Stimulated activated CD4-positive, alpha-beta T cell treated with anti-CD3 and anti-CD28 coated beads, Interleukin-4, amount 100 ng/mL, for 24 hours (primary cell): ENCODE results near the gene IL20RA.
A peak's percentile ranks its signal among the peaks of the same experiment; 100 is the strongest.

Experiments used
- DNase-seq: peaks from one replicate; pipeline ENCODE4 v3.0.0-alpha.2; 2020

Gene IL20RA

GRCh38 chr6:137043710-137044365 lies 927 bp downstream of the IL20RA start:
- DNase-seq, result no peak

GRCh38 chr6:137040393-137040792 lies 4.4 kb downstream of the IL20RA start:
- no peak for DNase-seq

DNA sequence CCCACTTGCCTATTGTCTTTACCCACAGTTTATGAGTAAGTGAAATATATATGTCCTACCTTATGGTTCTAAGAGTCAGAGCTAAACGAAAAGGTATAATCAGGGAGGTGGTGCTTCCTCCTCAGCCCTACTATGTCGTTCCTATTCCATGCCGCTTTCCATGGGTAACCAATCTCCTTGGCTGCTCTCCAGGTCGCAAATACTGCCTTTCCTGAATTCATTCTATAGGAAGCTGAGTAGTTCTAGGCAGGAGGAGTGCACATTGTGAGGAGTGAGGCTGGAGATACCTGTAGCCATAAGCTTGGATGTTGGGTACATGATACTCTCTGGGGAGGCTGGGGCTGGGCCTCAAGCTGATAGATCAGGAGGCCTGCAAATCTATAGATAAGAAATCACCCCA lies 5.8 kb downstream of the IL20RA start:
- no peak for DNase-seq

GRCh38 chr6:137036566-137037300 lies 8.0 kb downstream of the IL20RA start:
- DNase-seq, result no peak

GRCh38 chr6:137033828-137034227 lies 10.9 kb downstream of the IL20RA start:
- DNase-seq, result peak; percentile 59

DNA sequence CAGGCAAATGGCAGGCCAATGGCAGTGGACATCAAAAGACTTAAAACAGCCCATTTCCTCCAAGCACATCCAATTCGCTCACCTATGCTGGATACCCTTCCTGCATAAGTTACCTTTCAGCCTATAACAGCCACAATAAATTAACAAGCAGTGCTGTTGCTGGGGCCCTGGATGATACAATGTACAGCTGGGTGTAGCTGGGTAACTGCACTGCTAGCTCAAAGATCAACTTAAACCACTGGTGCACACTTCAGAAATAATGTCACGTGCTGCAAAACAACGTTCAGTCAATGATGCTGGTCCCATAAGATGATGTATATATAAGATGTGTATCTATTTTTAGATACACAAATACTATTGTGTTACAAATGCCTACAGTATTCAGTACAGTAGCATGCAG lies 13.6 kb downstream of the IL20RA start:
- DNase-seq, result no peak

- DNase-seq, result no peak
Observed at GRCh38 chr6:137028912-137029311, 15.9 kb downstream of the IL20RA start.

DNA sequence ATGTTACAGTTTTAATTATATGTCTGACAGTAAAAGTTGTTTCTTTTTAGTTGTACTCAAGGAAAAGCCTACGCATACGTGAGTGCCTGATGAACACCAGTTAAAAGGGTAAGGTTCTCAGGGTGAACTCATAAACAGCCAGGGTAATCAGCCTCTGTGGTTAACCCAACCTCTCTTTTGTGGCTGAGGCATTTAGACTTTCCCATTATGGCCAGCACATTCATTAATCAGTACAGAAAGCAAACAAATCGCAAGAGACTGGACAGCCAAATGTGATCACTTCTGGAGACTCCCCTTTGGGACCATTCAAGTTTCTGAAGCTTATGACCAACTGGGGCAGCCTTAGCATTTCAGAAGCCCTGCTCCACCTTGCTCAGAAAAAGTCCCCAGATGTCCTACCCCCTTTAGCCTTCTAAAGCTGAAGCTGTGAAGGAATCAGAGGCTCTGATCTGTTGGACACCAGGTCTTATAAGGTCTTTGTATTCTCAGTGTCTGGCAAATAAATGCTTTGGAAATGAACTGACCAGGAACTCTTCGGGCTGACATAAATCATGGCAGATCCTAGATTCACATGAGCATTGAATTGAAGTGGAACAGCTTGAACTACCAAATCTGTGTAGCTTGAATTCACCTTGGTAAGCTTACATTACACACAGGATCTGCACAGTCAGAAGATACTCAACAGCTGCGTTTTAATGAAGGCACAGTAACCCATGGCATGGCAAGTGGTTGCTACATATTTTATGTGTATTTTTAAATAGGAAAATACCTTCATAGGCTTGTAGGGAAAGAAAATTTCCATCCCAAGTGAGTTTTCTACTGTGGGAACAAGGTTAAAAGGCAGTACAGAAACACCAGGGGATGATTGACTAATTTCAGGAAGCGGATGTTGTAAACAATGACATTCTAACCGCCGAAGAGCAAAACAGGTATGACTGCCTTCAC lies 18.7 kb downstream of the IL20RA start:
- DNase-seq, result no peak

DNA sequence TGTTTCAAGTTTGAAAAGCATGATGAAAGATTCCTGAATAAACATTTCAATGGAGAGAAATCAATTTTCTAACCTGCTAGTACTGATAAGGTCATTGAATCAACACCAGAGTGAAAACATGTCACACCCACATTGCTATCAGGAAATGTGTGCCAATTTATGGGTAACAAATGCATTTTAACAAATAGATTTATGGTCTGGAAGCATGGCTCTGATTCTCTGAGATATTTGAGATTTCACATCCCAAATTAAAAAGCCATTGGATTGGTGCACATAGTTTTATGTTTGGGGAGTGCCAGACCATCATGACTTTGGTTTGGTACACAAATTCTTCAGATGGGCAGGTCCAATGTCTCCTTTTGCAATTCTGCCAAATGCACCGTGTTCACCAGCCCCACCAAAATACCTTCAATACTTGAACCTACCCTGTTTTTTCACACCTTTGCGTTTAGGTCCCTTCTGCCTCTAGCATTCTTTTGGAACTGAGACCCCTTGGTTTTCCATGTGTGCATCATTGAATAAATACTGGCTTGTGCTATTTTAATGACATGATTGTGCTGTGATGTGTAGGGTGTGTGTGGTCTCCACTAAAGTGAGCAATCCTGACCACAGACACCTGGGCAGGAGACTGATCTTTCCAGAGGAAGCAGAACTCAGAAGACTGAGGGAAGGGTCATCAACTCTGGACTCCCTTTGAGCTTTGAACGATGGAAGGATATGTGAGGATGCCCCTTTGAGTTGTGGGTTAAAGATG lies 20.4 kb downstream of the IL20RA start:
- no peak for DNase-seq

DNA sequence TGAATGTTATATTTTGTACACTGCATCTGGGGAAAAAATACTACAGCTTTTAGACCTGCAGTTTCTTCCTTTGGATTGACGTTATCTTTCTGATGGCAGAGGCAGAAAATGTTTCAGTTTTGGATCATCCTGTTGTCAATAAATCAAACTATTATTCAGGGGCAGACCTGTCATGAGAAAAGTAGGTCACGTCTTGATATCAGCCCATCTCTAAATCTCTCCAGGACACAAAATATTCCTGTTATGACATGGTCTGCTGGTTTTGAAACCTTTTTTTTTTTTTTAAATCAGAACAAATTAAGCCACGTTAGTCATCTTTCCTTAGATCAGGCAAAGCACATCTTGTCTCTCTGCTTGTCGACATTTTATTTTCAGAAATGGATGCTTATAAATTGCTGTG lies 24.0 kb downstream of the IL20RA start:
- DNase-seq, result no peak

DNA sequence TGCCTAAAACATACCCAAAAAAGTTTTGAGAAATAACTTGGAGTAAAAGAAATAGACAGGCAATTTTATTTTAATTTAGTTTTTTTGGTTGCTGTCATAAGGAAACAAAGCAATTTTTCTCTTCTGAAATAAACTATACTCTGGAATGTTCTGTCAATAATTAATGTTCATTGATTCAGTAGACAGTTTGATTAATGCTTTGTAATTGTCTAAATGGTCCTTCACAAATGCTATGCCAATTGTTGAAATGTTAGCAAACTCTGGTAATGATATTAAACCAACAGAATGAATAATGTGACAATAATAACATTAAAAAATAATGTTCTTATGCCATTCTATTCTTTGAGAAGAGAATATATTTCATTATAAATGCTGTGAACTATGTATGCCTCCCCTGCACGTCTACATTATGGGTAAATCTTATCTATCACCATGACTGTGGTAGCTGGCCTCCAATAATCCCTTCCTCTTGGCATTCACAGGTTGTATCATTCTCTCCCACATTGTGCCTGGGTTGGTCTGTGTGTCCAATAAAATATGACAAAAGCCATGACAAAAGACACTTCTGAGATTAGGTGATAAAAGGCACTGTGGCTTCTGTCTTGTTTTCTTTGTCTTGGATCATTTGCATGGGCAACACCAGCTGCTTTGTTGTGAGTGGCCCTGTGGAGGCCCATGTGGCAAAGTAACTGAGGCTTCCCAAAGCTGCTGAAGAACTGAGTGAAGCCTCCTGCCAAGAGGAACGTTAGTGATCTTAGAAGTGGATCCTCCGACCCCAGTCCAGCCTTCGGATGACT lies 25.1 kb downstream of the IL20RA start:
- no peak for DNase-seq

DNA sequence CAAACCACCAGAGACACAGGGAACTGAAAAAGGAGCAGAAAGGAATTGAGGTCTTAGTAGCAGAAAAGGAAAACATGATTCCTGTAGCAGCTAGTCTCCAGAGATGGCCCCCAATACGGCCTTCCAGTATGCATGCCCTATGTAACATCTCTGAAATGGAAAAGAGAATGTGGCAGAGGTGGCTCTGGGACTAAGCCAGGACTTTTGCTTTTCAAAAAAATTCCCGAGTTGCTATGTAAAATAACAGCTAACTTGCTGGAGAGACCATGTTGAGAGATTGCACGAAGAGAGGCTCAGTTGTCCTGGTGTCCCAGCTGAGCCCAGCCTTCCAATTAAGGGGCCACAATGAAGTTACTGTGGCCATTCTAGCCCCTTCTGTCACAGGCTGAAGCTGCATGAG lies 27.7 kb downstream of the IL20RA start:
- no peak for DNase-seq

DNA sequence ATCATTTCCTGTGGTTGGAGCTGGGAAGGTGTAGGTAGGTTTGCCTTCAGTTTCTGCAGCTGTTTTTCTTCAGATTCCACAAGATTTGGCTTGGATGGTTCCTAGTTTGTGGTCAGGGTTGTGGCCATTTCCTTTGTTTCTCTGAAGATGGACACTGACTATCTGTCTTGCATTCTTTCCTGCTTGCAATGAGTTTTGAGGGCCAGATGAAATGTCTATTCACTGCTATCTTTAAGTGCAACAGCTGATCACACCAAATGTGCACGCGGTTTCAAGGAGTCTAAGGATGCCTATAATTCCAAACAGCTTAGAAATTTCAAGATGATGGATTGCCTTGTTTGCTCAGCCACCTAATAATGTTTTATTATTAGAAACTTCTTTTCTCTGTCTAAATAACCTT lies 28.4 kb downstream of the IL20RA start:
- no peak for DNase-seq

GRCh38 chr6:137015943-137016342 lies 28.8 kb downstream of the IL20RA start:
- DNase-seq, result no peak

- DNase-seq, result no peak
Observed at GRCh38 chr6:137013738-137014602, 30.8 kb downstream of the IL20RA start.

GRCh38 chr6:137013031-137013430 lies 31.7 kb downstream of the IL20RA start:
- DNase-seq, result no peak

DNA sequence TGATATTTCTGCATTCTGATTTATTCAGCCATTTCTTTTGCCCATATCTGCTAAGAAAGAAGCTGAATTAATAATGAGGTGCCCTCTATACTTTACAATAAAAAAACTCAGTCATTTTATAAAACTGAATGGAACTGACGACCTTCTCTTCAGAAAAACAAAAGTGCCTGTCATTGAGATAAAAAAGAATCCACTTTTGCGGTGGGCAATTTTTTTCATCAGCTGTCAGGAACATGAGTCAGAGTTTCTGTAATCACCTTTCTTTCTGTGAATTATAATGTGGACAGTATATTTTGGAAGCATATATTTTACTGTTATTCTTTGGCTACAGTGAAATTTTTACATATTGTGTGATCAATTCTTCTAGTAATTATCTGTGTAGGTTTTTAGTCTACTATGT lies 33.4 kb downstream of the IL20RA start:
- no peak for DNase-seq

- no peak for DNase-seq
Observed at GRCh38 chr6:137010128-137010718, 34.5 kb downstream of the IL20RA start.

DNA sequence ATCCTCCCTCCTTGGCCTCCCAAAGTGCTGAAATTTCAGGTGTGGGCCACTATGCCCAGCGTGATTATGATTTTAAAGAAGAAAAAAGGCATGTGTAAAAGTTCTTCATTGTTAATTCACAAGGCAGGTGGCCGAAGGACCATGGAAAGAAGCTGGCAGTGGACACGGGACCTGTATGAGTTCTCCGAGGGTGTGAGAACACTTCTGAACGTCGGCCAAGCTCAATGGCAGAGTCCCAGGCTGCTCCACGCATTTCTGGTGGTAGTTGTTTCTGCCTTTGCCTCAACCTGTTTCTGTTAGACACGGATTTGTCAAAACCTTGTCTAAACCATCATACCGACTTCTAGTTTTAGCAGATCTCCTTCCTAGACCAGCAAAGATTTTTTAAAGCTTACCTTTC lies 36.6 kb downstream of the IL20RA start:
- DNase-seq, result no peak

- no peak for DNase-seq
Observed at GRCh38 chr6:137006056-137006455, 38.7 kb downstream of the IL20RA start.

DNA sequence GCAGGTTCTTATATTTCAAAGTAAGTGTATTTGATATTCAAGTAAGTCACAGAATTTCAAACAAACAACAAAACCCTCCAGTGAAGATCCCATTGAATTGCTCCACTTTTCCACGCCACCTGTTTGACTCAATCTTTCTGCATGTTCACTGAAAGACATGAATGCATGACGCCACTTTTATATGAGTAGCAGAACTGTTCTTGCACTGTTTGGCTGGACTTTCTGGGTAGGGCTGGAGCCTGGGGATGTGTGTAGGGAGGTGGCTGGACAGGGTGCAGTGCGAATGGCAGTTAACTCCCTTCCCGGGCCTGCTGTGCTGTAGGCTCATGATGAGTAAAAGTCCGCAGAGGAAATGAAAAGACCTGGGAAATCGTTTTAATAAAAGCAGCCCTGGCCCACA lies 39.7 kb downstream of the IL20RA start:
- no peak for DNase-seq
